ENCODE measurements around the gene OPRPN.

OPRPN gene

DNA sequence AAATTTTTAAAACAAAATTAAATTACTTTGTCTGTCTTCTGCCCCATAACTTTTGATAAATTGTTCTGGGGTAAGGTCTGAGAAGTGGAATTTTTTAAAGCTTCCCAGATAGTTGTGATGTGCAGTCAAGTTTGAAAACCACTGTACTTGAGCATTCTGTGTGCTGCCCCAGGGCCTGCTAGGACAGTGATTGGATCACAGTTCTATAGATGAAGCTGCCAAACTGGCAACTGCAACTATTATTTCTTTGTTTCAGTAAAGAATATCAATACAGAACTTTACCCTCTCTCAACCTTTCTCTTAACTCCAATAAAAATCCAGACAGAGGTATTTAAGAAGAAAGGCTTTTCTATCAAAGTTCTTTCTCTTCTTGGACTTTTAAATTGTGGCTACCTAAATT is at the start of gene OPRPN:
OPRPN (plus strand) TSS at position 361 of the 400 bp plus-strand sequence. CDS start 1,346 bp downstream, outside the sequence.
- DNase-seq: no peak

DNA sequence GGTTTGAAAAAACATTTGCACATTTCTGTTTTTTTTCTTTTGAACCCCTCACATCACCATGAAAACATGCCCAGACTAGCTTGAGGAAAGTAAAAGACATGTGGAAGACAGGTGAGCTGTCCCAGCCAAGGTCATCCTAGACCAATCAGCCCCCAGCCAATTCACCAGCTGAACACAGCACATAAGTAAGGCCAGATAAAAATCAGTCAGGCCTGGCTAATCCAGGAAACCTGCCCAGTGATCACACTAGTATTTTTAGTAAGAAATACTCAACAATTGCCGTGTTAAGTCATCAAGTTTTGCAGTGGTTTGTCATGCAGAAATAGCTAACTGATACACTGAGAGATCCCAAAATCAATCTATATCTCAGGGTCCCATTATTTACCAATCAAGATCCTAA is 41.6 kb upstream of the OPRPN start:
- DNase-seq: no peak

GRCh38 chr4:70359115-70359661 is 38.6 kb upstream of the OPRPN start:
- DNase-seq: no peak

DNA sequence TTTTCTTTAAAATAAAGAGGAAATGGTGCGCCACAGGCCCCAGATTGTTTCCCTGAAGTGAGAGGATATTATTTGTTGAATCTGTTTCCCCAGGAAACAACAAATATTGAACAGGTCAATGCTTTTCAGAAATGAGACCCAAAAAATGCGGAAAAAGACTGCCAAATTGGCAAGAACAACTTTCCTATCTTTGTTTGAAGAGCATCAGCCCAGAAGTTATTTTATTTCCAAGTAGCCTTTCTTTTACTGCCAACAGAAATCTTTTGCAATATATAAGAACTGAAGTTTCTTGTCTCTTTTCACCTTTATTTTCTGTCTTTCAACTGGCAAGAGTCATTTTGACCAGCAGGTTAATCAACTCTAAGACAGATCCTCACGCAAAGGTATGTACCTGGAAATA is 37.3 kb upstream of the OPRPN start, which contains the start of gene SMR3A:
SMR3A (plus strand) TSS at position 301 of the 400 bp plus-strand sequence. CDS start 1,356 bp downstream, outside the sequence.
- no peak for DNase-seq

DNA sequence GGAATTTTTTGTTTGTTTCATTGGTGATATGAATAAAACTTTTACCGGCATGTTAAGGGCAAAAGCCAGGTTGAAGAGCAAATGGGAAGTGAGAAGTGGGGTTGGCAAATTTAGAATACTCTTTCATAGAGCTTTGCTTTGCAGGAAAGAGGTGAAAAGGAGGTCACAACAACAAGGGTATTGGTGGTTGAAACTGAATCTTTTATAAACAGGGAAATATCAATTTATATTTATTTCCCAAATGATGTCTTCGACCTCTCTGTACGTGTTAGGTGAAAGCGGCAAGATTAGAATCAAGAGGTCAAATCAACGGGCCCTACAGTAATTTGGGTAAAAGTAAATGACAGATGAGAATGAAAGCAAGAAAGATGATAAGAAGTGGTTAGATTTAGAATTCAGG is 33.7 kb upstream of the OPRPN start:
- no peak for DNase-seq

DNA sequence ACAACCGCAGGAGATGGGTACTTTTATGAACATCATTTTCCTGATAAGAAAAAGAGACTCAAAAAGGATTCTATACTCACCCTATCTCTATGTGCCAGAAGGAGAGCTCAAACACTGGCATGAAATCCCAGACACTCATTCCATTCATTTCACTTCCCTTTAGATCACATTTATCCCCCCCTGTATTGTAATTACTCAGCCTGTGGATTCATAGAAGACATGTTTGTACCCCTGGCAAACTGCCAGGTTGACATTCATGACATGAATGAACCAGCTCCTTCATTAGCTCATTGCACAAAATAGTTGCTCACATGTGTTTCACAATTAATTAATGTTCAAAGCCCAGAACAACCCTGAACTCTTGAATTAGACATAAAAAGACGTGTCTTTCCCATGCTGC is 32.3 kb upstream of the OPRPN start:
- no peak for DNase-seq

DNA sequence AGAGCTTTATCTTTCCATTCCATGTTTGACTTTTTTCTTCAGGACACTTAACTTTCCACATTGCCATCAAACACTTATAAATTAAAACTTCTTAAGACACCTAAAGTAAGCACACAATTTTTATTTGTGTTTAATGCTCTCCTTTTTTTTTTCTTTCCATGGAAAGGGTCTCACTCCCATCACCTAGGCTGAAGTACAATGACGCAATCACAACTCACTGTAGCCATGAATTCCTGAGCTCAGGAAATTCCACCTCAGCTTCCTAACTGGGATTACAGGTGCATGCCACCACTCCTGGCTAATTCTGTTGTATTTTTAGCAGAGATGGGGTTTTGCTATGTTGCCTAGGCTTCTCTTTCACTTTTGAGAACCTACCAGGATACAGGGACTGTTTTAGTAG is 29.9 kb upstream of the OPRPN start:
- DNase-seq: no peak

DNA sequence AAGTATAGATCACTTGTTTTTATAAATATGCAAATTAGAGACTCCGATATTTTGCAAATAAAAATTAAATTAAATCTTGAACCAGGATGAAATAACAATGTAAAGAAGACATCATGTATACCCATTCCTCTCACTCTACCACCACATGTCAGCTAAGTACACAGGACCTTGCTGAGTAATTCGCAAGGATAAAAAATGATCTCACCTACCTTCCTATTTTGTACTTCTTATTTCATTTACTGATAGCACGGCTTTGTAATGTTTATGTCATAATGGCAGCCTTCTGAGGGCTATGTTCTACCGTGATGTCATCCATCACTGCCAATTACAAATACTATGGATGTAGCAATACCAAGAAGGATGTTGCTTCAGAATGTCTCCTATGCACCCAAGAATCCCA is 25.8 kb upstream of the OPRPN start:
- no peak for DNase-seq

GRCh38 chr4:70372760-70373159 is 25.0 kb upstream of the OPRPN start:
- no peak for DNase-seq

GRCh38 chr4:70380578-70380977 is 17.2 kb upstream of the OPRPN start:
- no peak for DNase-seq

GRCh38 chr4:70382691-70383181 is 15.0 kb upstream of the OPRPN start, which contains the start of gene SMR3B:
SMR3B (plus strand) TSS chr4:70383131; CDS start chr4:70384511, 1,380 bp downstream.
- no peak for DNase-seq

DNA sequence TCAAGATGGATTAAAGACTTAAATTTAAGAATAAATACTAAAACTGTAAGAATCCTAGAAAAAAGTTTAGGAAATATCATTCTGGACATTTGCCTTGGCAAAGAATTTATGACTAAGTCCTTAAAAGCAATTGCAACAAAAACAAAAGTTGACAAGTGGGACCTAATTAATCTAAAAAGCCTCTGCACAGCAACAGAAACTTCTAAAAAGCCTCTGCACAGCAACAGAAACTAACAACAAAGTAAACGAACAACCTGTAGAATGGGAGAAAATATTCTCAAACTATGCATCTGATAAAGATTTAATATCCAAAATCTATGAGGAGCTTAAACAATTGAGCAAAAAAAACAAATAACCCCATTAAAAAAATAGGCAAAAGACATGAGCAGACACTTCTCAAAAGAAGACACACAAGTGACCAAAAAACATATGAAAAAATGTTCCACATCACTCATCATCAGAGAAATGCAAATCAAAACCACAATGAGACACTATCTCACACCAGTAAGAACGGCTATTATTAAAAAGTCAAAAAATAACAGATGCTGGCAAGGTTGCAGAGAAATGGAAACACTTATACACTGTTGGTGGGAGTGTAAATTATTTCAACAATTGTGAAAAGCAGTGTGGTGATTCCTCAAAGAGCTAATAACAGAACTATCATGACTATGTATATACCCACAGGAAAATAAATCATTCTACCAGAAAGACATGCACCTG is 5.5 kb upstream of the OPRPN start:
- no peak for DNase-seq

- DNase-seq: no peak
These were observed 1.6 kb downstream of the OPRPN start for GRCh38 chr4:70399319-70399718.

DNA sequence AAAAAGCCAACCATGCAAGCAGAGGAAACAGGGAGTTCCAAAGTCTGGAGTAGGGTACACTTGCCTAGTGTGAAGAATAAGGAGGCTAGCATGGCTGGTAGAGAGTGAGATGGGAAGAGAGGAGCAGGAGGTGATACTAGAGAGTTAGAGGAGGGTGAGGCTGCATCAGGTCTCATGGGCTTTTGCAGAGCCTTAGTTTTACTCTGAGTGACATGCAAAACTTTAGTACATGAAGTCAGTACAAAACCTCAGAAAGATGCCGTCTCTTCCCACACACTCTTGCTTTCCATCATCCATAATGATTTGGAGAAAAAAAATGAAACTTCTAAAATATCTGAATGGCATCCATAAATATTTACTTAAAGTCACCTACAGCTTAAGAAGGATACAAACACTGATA is 5.0 kb downstream of the OPRPN start:
- DNase-seq: no peak

- DNase-seq: no peak
These were observed 8.0 kb downstream of the OPRPN start for GRCh38 chr4:70405765-70406164.

DNA sequence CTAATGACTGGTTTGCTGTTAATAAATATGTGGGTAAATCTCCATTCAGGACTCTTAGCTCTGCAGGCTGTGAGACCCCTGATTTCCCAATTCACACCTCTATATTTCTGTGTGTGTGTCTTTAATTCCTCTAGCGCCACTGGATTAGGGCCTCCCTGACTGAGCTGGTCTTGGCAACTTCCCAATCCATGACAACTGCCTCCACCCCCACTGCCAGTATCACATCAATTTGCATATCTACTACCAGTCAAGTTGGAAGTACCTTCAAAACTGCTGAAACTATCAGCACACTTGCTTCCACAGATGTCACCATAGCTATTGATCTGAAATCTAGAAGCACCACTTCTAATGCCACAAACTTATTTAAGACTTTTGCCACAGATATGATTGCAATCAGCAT is 27.6 kb downstream of the OPRPN start:
- DNase-seq: no peak

DNA sequence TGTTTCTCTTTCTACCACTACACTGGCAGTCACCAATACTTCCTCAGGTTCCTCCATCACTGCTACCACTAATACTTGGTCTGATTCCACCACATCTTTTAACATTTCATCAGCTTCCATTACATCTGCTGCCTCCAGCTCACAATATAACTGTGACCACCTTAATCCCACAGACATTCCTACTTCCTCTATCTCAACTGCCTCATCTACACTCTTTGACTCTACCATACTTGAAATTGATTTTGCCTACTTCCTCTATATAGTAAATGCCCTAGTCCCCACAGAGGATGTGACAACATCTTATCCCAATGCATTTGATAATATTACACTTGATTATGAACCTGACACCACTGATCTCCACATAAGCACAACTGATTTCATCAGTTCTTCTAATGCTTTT is 29.0 kb downstream of the OPRPN start:
- DNase-seq: no peak

DNA sequence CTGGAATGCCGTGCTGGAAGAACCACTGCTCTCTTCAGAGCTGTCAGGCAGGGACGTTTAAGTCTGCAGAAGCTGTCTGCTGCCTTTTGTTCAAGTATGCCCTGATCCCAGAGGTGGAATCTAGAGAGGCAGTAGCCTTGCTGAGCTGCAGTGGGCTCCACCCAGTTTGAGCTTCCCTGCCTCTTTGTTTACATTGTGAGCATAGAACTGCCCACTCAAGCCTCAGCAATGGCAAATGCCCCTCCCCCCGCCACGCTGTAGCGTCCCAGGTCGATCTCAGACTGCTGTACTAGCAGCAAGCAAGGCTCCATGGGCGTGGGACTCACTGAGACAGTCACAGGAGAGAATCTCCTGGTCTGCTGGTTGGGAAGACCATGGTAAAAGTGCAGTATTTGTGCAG is 39.5 kb downstream of the OPRPN start:
- no peak for DNase-seq

DNA sequence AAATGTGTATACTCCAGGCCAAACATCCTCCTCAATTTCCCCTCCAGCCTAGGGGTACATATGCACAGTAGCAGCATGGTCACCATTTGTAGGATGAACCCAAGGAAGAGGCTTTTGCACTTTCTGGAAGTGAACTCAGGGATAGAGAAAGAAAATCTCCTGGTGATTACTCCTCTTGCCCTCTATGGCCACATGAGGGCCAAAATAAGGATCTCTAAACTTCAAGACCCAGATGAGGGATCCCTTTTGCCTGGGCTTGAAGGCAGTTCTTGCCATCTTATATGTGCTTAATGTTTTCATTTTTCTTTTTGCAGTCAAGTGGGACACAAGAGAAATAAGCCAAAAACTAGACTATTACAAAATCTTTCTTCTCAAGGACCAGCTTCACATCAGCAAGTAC is 44.7 kb downstream of the OPRPN start:
- no peak for DNase-seq

GRCh38 chr4:70443329-70443728 is 45.6 kb downstream of the OPRPN start:
- DNase-seq: no peak

- no peak for DNase-seq
These were observed 51.5 kb downstream of the OPRPN start for GRCh38 chr4:70449220-70449619.

GRCh38 chr4:70452946-70453345 is 55.2 kb downstream of the OPRPN start:
- DNase-seq: no peak
